ENCODE measurements around the gene GCM1. TPM values are rescaled to one million over a fixed set of nuclear protein-coding genes. Genes with fewer than 3 reads are reported as not detected.

GCM1 gene
- total RNA-seq, 2 donors from 2014 or later, result 0.22 TPM; not detected in 1

- Mint-ChIP-seq H3K27ac (no peak overlapping the region), H3K27me3 (peaks cover 44% of the 10 kb centered on the region), H3K4me3 (no peak overlapping the region), H3K36me3 (ENCODE audit: low read depth) (no peaks in the 10 kb centered on the region), H3K4me1 (peaks cover 2% of the 10 kb centered on the region)
- no peaks in the 10 kb centered on the region for H3K9me3 ChIP-seq (ENCODE audit: control insufficient read depth, low read length, poor library complexity, severe bottlenecking)
- DNase-seq (no peak), ATAC-seq (no peak)
Observed at GRCh38 chr6:53139841-53140413, 8.7 kb downstream of the GCM1 start.

GRCh38 chr6:53136000-53136609 lies 12.5 kb downstream of the GCM1 start:
- ATAC-seq (no peak), DNase-seq (no peak)
- H3K4me3 Mint-ChIP-seq, result no peak overlapping the region
- H3K27ac Mint-ChIP-seq, result no peak overlapping the region
- no peaks in the 10 kb centered on the region for H3K9me3 ChIP-seq (ENCODE audit: control insufficient read depth, low read length, poor library complexity, severe bottlenecking)
- H3K4me1 Mint-ChIP-seq, result peaks cover 2% of the 10 kb centered on the region
- H3K27me3 Mint-ChIP-seq, result peaks cover 53% of the 10 kb centered on the region
- H3K36me3 Mint-ChIP-seq (ENCODE audit: low read depth), result no peaks in the 10 kb centered on the region

GRCh38 chr6:53134601-53135235 lies 13.9 kb downstream of the GCM1 start:
- Mint-ChIP-seq H3K36me3 (ENCODE audit: low read depth) (no peaks in the 10 kb centered on the region), H3K4me3 (no peak overlapping the region), H3K27me3 (peaks cover 51% of the 10 kb centered on the region), H3K27ac (no peak overlapping the region), H3K4me1 (no peaks in the 10 kb centered on the region)
- no peaks in the 10 kb centered on the region for H3K9me3 ChIP-seq (ENCODE audit: control insufficient read depth, low read length, poor library complexity, severe bottlenecking)
- DNase-seq (no peak), ATAC-seq (no peak)

- H3K4me3 Mint-ChIP-seq, result no peak overlapping the region
- ATAC-seq (no peak), DNase-seq (no peak)
- H3K27me3 Mint-ChIP-seq, result peaks cover 54% of the 10 kb centered on the region
- H3K9me3 ChIP-seq (ENCODE audit: control insufficient read depth, low read length, poor library complexity, severe bottlenecking), result no peaks in the 10 kb centered on the region
- no peaks in the 10 kb centered on the region for H3K4me1 Mint-ChIP-seq
- H3K36me3 Mint-ChIP-seq (ENCODE audit: low read depth), result no peaks in the 10 kb centered on the region
- no peak overlapping the region for H3K27ac Mint-ChIP-seq
Observed at GRCh38 chr6:53133961-53134360, 14.7 kb downstream of the GCM1 start.

- DNase-seq, result no peak
- Mint-ChIP-seq H3K27ac (no peak overlapping the region), H3K4me1 (no peaks in the 10 kb centered on the region), H3K36me3 (ENCODE audit: low read depth) (no peaks in the 10 kb centered on the region), H3K27me3 (peaks cover 52% of the 10 kb centered on the region), H3K4me3 (no peak overlapping the region)
- ATAC-seq, result no peak
- H3K9me3 ChIP-seq (ENCODE audit: control insufficient read depth, low read length, poor library complexity, severe bottlenecking), result no peaks in the 10 kb centered on the region
Observed at GRCh38 chr6:53130569-53131290, 17.9 kb downstream of the GCM1 start.

- Mint-ChIP-seq H3K4me1 (no peaks in the 10 kb centered on the region), H3K36me3 (ENCODE audit: low read depth) (no peaks in the 10 kb centered on the region), H3K4me3 (no peak overlapping the region), H3K27ac (no peak overlapping the region), H3K27me3 (peaks cover 45% of the 10 kb centered on the region)
- ATAC-seq, result no peak
- no peak for DNase-seq
- H3K9me3 ChIP-seq (ENCODE audit: control insufficient read depth, low read length, poor library complexity, severe bottlenecking), result no peaks in the 10 kb centered on the region
Observed at GRCh38 chr6:53128842-53129241, 19.8 kb downstream of the GCM1 start.

- Mint-ChIP-seq H3K4me1 (no peaks in the 10 kb centered on the region), H3K27ac (no peak overlapping the region), H3K4me3 (no peak overlapping the region), H3K36me3 (ENCODE audit: low read depth) (peaks cover 6% of the 10 kb centered on the region), H3K27me3 (peaks cover 37% of the 10 kb centered on the region)
- DNase-seq, result no peak
- H3K9me3 ChIP-seq (ENCODE audit: control insufficient read depth, low read length, poor library complexity, severe bottlenecking), result no peaks in the 10 kb centered on the region
- ATAC-seq, result no peak
Observed at GRCh38 chr6:53125276-53125675, 23.4 kb downstream of the GCM1 start.

- no peak overlapping the region for H3K27ac Mint-ChIP-seq
- H3K9me3 ChIP-seq (ENCODE audit: control insufficient read depth, low read length, poor library complexity, severe bottlenecking), result no peaks in the 10 kb centered on the region
- ATAC-seq, result no peak
- H3K4me1 Mint-ChIP-seq, result no peaks in the 10 kb centered on the region
- H3K27me3 Mint-ChIP-seq, result peaks cover 41% of the 10 kb centered on the region
- H3K4me3 Mint-ChIP-seq, result no peak overlapping the region
- H3K36me3 Mint-ChIP-seq (ENCODE audit: low read depth), result peaks cover 6% of the 10 kb centered on the region
- no peak for DNase-seq
Observed at GRCh38 chr6:53124131-53124800, 24.4 kb downstream of the GCM1 start.

GRCh38 chr6:53119772-53120409 lies 28.8 kb downstream of the GCM1 start:
- no peaks in the 10 kb centered on the region for H3K4me1 Mint-ChIP-seq
- no peak for ATAC-seq
- no peak overlapping the region for H3K4me3 Mint-ChIP-seq
- no peak overlapping the region for H3K27ac Mint-ChIP-seq
- H3K36me3 Mint-ChIP-seq (ENCODE audit: low read depth), result peaks cover 6% of the 10 kb centered on the region
- H3K9me3 ChIP-seq (ENCODE audit: control insufficient read depth, low read length, poor library complexity, severe bottlenecking), result peaks cover 3% of the 10 kb centered on the region
- peaks cover 24% of the 10 kb centered on the region for H3K27me3 Mint-ChIP-seq
- no peak for DNase-seq

GRCh38 chr6:53119349-53119748 lies 29.3 kb downstream of the GCM1 start:
- Mint-ChIP-seq H3K27me3 (peaks cover 20% of the 10 kb centered on the region), H3K4me1 (no peaks in the 10 kb centered on the region), H3K27ac (no peak overlapping the region), H3K36me3 (ENCODE audit: low read depth) (peaks cover 6% of the 10 kb centered on the region), H3K4me3 (no peak overlapping the region)
- DNase-seq (no peak), ATAC-seq (no peak)
- peaks cover 3% of the 10 kb centered on the region for H3K9me3 ChIP-seq (ENCODE audit: control insufficient read depth, low read length, poor library complexity, severe bottlenecking)

- Mint-ChIP-seq H3K27me3 (peaks cover 16% of the 10 kb centered on the region), H3K36me3 (ENCODE audit: low read depth) (peaks cover 3% of the 10 kb centered on the region), H3K4me3 (no peak overlapping the region), H3K4me1 (peaks cover 7% of the 10 kb centered on the region), H3K27ac (no peak overlapping the region)
- peaks cover 3% of the 10 kb centered on the region for H3K9me3 ChIP-seq (ENCODE audit: control insufficient read depth, low read length, poor library complexity, severe bottlenecking)
- DNase-seq (no peak), ATAC-seq (no peak)
Observed at GRCh38 chr6:53115741-53116140, 32.9 kb downstream of the GCM1 start.

GRCh38 chr6:53115113-53115512 lies 33.5 kb downstream of the GCM1 start:
- Mint-ChIP-seq H3K27ac (no peak overlapping the region), H3K4me1 (peaks cover 7% of the 10 kb centered on the region), H3K36me3 (ENCODE audit: low read depth) (no peaks in the 10 kb centered on the region), H3K27me3 (peaks cover 10% of the 10 kb centered on the region), H3K4me3 (no peak overlapping the region)
- DNase-seq (no peak), ATAC-seq (no peak)
- peaks cover 3% of the 10 kb centered on the region for H3K9me3 ChIP-seq (ENCODE audit: control insufficient read depth, low read length, poor library complexity, severe bottlenecking)

- H3K9me3 ChIP-seq (ENCODE audit: control insufficient read depth, low read length, poor library complexity, severe bottlenecking), result peaks cover 3% of the 10 kb centered on the region
- Mint-ChIP-seq H3K4me3 (no peak overlapping the region), H3K27me3 (no peaks in the 10 kb centered on the region), H3K27ac (peak overlapping the region; percentile 11), H3K36me3 (ENCODE audit: low read depth) (peaks cover 2% of the 10 kb centered on the region), H3K4me1 (peaks cover 7% of the 10 kb centered on the region)
- ATAC-seq (no peak), DNase-seq (no peak)
Observed at GRCh38 chr6:53113742-53114141, 34.9 kb downstream of the GCM1 start.

All from T-helper 17 cell (primary cell).